Activated gamma-delta T cell (primary cell): ENCODE measurements around the gene ITGB1BP1.

ENCODE experiments used
- DNase-seq: peaks from one replicate; lab custom pipeline; 2025; lab: John Stamatoyannopoulos, UW

ITGB1BP1 gene

GRCh38 chr2:9377461-9378097 lies 45.7 kb downstream of the ITGB1BP1 start:
- DNase-seq = no peak

- DNase-seq = no peak
These were observed 47.4 kb downstream of the ITGB1BP1 start for GRCh38 chr2:9375857-9376428.

- DNase-seq = no peak
These were observed 49.1 kb downstream of the ITGB1BP1 start for GRCh38 chr2:9374071-9374730.

- DNase-seq = no peak
These were observed 49.9 kb downstream of the ITGB1BP1 start for GRCh38 chr2:9373476-9373875.

- DNase-seq = no peak
These were observed 50.3 kb downstream of the ITGB1BP1 start for GRCh38 chr2:9373047-9373446.

- DNase-seq = no peak
These were observed 52.6 kb downstream of the ITGB1BP1 start for GRCh38 chr2:9370746-9371145.

- no peak for DNase-seq
These were observed 57.3 kb downstream of the ITGB1BP1 start for GRCh38 chr2:9366026-9366425.

GRCh38 chr2:9365498-9366019 lies 57.8 kb downstream of the ITGB1BP1 start:
- DNase-seq = no peak

GRCh38 chr2:9364791-9365497 lies 58.4 kb downstream of the ITGB1BP1 start:
- no peak for DNase-seq

- DNase-seq = no peak
These were observed 59.0 kb downstream of the ITGB1BP1 start for GRCh38 chr2:9364373-9364772.

GRCh38 chr2:9360701-9361100 lies 62.6 kb downstream of the ITGB1BP1 start:
- DNase-seq = no peak

GRCh38 chr2:9360110-9360509 lies 63.2 kb downstream of the ITGB1BP1 start:
- no peak for DNase-seq

- DNase-seq = no peak
These were observed 63.9 kb downstream of the ITGB1BP1 start for GRCh38 chr2:9359463-9359862.

GRCh38 chr2:9358846-9359245 lies 64.5 kb downstream of the ITGB1BP1 start:
- no peak for DNase-seq

- DNase-seq = no peak
These were observed 67.1 kb downstream of the ITGB1BP1 start for GRCh38 chr2:9356261-9356660.

GRCh38 chr2:9355716-9356115 lies 67.6 kb downstream of the ITGB1BP1 start:
- DNase-seq = no peak

GRCh38 chr2:9355270-9355669 lies 68.1 kb downstream of the ITGB1BP1 start:
- no peak for DNase-seq

GRCh38 chr2:9354318-9354717 lies 69.0 kb downstream of the ITGB1BP1 start:
- DNase-seq = no peak
